HG03064 (cell line): ENCODE measurements around the gene CD34.

Experiments
- ATAC-seq: cut with Tn5 transposase; IDR thresholded peaks from one replicate; pipeline ENCODE4 v1.9.1; 2021; ENCODE audit warnings: low read depth; ENCODE audit not compliant: unreplicated experiment

CD34 gene

DNA sequence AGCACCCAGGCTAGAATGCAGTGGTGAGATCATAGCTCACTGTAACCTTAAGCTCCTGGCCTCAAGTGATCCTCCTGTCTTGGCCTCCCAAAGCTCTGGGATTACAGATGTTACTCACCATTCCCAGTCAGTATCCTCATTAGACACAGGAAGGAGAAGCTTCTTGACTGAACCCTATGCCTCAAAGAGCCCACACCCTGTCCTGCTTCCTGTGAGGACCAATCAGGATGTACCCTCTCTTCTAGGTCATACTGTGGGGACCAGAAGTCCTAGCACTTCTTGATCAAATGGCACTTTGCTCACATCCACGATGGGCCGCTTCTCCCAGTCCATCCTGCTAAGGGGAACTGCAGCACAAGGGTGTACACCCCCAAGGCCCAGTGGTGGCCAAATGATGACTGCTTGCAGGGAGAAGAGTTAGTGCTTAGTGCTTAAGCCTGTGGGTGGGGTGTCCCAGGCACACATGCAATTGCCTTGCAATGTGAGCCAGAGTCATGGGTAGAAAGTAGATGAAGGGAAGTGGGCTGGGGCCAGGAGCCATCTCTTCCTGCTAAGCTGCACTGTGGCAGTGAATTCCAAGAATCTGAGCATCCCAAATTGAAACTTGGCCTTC is 9.8 kb downstream of the CD34 start:
- ATAC-seq: no peak

GRCh38 chr1:207898836-207899235 is 12.1 kb downstream of the CD34 start:
- ATAC-seq: no peak

- no peak for ATAC-seq
Observed at GRCh38 chr1:207898260-207898659, 12.7 kb downstream of the CD34 start.

- no peak for ATAC-seq
Observed at GRCh38 chr1:207897188-207897587, 13.7 kb downstream of the CD34 start.

DNA sequence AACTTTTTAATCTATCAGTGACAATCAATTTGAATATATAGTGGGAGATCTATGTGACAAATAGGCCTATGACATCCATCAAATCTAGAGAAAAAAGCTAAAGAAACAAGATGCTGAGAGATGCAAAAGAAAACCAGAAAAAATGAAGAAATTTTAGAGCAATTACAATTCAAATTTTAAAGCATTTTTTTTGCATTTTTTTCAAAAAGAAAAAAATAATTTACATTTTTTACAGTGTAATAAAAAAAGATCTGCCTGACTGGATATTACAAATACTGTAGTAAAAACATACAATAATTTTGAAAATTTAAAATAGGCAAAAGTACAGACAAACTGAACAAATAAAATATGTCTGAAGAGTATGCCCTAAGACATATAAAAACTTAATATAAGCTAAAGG is 14.4 kb downstream of the CD34 start:
- ATAC-seq: no peak

GRCh38 chr1:207894704-207895103 is 16.2 kb downstream of the CD34 start:
- no peak for ATAC-seq

DNA sequence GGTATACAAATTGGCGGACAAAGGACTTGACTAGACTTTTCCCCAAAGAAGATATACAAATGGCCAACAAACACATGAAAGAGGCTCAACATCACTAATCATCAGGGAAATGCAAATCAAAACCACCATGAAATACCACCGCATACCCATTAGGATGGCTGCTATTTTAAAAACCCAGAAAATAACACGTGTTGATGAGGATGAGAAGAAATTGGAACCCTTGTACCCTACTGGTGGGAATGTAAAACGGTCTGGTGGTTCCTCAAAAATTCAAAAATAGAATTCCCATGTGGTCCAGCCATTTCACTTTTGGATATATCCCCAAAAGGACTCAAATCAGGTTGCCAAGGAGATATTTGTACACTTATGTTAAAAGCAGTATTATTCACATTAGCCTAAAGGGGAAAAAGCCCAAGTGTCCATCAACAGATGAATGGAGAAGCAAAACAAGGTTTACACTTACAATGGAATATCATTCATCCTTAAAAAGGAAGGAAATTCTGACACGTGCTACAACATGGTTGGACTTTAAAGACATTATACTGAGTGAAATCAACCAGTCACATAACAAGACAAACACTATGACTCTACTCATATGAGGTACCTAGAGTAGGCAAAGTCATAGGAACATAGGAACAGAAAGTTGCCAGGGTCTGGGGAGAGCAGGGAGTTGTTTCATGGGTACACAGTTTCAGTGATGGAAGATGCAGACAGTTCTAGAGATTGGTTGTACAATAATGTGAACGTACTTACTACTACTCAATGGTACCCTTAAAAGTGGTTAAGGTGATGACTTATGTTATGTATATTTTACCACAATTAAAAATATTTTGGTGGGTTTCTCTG is 17.0 kb downstream of the CD34 start:
- no peak for ATAC-seq

- no peak for ATAC-seq
Observed at GRCh38 chr1:207892764-207893163, 18.2 kb downstream of the CD34 start.

- ATAC-seq: no peak
Observed at GRCh38 chr1:207891148-207891547, 19.8 kb downstream of the CD34 start.

DNA sequence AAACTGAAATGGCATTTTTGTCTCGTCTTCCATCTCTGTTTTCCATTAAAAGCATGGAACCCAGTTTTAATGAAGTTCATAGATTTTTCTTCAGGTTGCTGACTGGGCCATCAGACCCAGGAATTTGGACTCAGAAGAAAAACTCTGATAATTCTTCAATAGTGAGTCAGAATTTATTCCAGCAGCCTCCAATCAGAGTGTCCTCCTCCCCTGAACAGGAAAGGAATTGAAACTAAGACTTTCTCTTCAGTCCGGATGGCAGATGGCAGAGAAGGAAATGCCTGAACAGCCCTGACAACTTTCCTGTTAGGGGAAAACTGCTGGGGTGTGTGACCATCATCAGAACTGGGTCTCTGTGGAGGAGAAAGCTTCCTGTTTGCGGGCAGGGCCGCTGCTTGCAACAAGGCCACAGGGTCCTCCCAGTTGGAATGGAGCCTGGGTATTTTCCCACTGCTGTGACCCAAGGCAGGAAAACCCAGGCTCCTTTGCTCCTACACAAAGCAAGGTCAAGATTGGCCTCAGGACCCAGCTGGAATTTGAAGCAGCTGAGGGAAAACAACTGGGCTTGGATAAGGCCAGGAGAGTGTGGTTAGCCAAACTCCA is 20.7 kb downstream of the CD34 start:
- no peak for ATAC-seq

DNA sequence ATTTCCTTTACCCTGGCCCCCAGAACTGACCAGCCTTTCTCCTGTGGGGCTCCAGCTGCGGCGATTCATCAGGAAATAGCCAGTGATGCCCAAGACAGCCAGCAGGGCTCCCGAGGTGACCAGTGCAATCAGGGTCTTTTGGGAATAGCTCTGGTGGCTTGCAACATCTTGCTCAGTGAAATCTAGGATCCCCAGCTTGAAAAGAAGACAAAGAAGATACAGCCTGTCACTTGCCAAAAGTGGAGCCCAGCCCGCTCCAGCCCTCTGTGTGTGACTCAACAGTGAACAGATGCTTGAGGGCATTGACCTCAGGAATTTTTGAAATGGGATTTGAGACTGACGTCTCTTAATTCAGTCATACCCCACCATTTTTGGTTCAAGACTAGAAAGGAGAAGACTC is 22.3 kb downstream of the CD34 start:
- ATAC-seq: no peak

- ATAC-seq: no peak
Observed at GRCh38 chr1:207887542-207888201, 23.3 kb downstream of the CD34 start.

- ATAC-seq: no peak
Observed at GRCh38 chr1:207886227-207886626, 24.7 kb downstream of the CD34 start.

DNA sequence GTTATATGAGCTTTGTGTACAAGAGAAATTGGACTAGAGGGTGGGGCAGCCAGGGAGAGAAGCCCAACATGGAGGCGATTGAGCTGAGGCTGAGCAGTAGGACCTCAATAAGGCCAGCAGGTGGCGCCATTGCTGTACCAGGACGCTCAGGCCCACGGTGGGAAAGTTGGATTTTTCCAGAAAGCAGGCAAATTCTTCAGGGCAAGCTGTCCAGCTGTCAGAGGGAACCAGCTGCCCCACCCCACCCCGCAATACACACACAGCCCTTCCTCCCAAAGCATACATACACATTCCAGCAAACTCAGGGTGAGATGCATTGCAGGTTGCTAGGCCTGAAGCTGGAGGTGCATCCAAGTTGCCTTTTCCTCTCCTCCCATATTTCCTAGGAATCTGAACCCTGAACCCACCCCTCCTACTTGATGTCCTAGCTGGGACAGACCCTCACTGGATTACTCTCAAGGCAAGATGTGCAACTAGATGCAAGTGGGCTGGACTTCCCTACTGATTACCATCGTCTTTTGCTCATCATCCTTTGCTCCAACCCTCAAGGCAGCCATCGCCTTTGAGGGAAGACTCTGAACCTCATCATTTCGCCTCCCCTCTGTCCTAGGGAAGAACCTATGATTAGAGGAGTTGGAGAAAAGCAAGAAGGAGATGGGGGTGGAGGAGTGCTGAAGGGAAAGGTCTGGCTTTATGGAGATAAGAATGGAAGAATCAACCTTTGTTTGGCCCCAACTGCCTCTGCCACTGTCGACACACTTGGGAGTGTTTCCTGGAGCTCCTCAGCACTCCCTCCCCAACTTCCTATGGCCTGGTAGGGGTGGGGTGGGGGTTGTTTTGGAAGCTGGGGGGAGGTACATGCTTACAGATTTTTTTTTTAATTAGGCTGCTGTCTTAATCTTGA is 25.5 kb downstream of the CD34 start:
- ATAC-seq: peak; percentile 49

- no peak for ATAC-seq
Observed at GRCh38 chr1:207884266-207885029, 26.5 kb downstream of the CD34 start.

- peak; percentile 7 for ATAC-seq
Observed at GRCh38 chr1:207883660-207884250, 27.2 kb downstream of the CD34 start.

DNA sequence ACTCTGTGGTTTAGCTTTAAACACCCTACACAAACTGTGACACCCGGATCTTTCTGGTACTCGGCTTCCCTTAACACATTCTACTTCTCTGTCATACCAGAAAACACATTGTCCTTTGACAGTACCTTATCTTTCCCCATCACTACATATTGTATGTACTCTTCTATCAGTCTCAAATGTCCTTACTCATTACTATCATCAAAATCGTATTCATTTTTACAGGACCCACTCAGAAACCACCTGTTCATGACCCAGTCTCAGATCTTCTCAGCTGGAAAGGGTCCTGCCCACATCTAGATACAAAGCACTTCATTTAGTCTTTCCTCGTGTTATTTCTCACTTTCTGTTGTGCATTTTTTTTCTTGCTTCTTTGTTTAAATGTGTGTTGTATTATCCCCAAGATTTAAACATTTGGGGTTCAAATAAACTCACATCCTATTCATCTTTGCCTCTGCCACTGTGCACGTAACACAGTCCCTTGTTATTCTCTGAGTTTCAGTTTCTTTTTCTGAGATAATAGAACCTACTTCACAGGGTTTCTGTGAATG is 27.7 kb downstream of the CD34 start:
- peak; percentile 78 for ATAC-seq

DNA sequence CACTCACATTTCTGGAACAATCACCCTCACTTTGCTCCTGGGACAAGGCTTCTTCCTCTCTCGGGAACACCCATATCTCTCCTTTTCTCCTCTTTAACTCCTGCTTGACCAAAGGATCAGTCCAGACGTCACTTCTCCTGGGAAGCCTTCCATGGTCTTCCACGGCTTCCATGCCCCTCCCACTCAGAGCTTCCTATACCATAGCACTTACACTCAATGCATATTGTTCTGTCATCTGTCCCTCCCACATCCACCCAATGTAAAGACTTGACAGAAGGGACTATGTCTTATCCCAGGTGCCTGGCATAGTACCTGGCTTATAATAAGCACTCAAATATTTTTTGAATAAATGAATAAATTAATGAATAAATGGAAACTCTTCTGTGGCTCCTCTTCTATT is 28.2 kb downstream of the CD34 start:
- ATAC-seq: no peak

- ATAC-seq: no peak
Observed at GRCh38 chr1:207878939-207879338, 32.0 kb downstream of the CD34 start.
